Measurements from ENCODE around the gene NOP14.
"Not testable (repeated sequence)": the region's sequence is repeated elsewhere in the genome, so short reads cannot be mapped to it uniquely, and the experiment has no call there.

NOP14 gene

DNA sequence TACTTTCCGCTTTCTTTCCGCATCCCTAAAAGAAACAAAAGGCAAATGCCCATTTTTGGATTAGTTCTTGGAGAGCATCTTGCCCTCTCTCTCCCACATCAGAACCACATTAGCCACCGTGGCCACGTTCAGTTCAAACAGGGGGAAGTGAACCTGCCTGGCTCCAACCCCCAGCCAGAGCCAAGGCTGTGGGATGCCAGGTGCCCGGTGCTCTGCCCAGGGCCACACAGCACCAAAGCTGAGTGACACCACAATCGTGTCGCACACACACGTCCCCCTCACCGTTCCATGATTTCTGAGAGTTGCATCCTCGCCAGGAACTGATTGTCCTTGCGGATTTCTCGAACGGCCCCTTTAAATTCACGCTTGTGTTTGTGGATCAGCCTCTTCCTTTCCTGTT, 24.3 kb downstream of the NOP14 start:
- no peak for TF ChIP-seq TAF1 (IDR thresholded peaks at IDR 0.05; ENCODE audit: borderline replicate concordance, low read depth, low read length)
- peak; percentile 11; the same call in 1 of the 2 replicates for TF ChIP-seq POLR2A (IDR thresholded peaks at IDR 0.05; ENCODE audit: low read depth, low read length)
- TF ChIP-seq POLR2AphosphoS5 (IDR thresholded peaks at IDR 0.05; ENCODE audit: low read depth, low read length): 0 out of 2 replicates have a peak, but pooled peaks have one; percentile 31
- DNase-seq (ENCODE audit: insufficient read length): no peak
- no peak for FAIRE-seq

DNA sequence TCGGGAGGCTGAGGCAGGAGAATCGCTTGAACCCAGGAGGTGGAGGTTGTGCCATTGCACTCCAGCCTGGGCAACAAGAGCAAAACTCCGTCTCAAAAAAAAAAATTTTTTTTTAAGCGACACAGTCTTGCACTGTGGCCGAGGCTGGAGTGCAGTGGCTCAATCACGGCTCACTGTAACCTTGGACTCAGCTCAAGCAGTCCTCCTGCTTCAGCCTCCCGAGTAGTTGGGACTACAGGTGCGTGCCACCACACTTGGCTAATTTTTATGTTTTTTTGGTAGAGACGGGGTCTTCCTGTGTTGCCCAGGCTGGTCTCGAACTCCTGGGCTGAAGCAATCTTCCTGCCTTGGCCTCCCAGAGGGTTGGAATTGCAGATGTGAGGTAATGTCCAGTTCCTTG, 24.8 kb downstream of the NOP14 start:
- 0 out of 2 replicates have a peak, but pooled peaks have one; percentile 5 for TF ChIP-seq POLR2A (IDR thresholded peaks at IDR 0.05; ENCODE audit: low read depth, low read length)
- not testable (repeated sequence) for FAIRE-seq; DNase-seq (ENCODE audit: insufficient read length)

DNA sequence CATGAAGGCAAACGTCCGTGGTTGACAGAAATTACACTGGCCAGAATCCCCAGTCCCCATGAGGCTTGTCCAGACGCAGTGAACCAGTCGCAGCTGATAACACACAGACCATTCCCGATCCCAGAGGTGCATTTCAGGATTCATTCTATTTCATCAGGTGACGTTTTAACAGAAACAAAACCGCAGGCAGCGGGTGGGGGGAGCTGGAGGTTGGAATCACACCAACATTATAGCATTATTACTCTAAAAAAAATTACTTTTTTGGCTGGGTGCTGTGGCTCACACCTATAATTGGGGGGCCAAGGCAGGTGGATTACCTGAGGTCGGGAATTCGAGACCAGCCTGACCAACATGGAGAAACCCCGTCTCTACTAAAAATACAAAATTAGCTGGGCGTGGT, 25.2 kb downstream of the NOP14 start:
- FAIRE-seq (no peak), DNase-seq (ENCODE audit: insufficient read length) (no peak)
- TF ChIP-seq POLR2A (IDR thresholded peaks at IDR 0.05; ENCODE audit: low read depth, low read length): no peak
- TF ChIP-seq POLR2AphosphoS5 (IDR thresholded peaks at IDR 0.05; ENCODE audit: low read depth, low read length): no peak

DNA sequence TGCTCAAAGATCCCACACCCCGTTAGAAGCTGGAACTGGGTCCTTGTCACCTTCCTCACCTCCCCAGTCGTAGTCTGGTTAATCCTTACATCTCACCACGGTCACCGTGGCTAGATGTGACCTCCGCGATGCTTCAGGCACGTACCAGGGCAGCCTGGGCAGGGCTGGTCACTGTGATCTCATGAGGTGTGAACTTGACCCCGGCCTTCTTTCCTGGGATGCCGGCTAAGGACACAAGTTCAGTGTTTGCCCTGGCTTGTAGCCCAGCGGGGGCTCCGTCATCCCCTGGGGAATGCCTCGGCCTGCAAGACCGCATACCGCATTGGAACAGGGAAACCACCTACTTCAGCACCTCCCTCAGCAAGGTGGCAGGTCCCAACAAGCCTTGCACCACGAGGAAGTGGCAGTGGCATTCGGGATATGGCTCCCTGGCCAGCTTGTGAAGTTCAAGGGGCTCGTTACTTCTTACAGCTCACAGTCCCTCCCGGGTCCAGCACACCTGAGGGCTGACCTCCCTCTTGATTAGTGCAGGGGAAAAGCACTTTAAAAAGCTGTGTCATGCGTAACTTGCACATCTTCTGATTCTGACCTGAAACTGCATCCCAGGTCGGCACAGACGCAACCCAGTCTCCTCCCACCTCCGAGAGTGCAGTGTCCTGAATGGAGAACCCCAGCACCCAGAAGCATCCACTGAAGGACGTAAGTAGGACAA, 25.9 kb downstream of the NOP14 start:
- TF ChIP-seq TAF1 (IDR thresholded peaks at IDR 0.05; ENCODE audit: borderline replicate concordance, low read depth, low read length) (peak; percentile 19; the same call in 1 of the 2 replicates), POLR2AphosphoS5 (IDR thresholded peaks at IDR 0.05; ENCODE audit: low read depth, low read length) (peak; percentile 89), POLR2A (IDR thresholded peaks at IDR 0.05; ENCODE audit: low read depth, low read length) (peak; percentile 76)
- FAIRE-seq (no peak), DNase-seq (ENCODE audit: insufficient read length) (no peak)

DNA sequence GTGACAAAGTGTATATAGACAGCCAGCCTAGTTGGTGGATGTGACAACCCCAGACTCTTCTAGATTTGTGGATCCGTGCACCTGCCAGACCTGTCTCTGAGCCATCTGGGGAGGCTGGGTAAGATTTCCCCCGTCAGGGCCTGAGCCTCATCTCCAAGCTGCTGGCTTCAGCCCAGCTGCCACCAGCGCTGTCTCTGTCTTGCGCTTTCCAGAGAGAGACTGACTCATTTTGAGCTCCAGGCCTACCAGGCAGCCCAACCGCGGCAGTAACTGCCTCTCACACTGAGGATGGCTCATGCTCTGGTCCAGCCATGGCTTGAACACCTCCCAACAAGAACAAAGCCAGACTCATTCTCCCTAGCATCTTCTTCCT, 26.4 kb downstream of the NOP14 start:
- TF ChIP-seq POLR2A (IDR thresholded peaks at IDR 0.05; ENCODE audit: low read depth, low read length) (peak; percentile 11; the same call in 1 of the 2 replicates), POLR2AphosphoS5 (IDR thresholded peaks at IDR 0.05; ENCODE audit: low read depth, low read length) (no peak; the same call in 1 of the 2 replicates)
- DNase-seq (ENCODE audit: insufficient read length): no peak
- FAIRE-seq: peak; percentile 96

DNA sequence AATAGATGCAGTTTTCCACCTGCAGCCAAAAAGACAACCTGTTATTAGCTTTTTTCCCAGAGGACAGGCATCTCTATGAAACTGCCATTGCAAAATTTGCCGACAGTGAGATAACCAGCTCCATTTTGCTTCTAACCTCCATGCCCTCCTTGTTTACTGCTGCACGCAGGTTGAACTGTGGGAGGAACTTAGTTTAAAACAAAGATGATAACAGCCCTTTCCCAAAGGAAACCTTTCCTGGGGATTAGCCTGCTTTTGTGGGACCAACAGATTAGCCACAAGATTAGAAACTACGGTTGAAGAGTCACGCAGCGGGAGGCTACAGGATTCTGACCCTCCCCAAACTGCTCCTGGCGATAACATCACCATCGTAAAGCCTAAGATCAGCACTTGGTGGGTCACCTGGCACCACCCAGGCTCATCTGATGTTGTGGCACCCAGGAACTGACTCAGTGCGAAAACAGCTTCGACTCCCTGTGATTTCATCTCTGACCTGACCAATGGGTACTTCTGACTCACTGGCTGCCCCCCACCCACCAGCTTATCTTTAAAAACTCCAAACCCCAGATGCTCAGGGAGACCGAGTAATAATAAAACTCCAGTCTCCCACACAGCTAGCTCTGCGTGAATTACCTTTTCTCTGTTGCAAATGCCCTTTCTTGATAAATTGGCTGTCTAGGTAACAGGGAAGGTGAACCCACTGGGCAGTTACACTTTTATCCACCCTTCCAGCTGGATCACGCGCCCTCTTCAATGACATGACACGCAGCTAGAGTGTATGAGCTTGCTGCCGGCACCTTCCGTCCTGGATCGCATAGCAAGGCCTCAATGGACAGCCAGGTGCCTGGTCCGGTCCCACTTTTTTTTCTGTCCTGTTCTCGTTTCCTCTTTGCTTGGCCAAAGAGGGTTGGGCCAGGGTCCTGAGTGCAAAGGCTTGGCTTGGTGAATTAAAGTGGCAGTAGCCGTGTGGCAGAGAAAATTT, 27.2 kb downstream of the NOP14 start:
- DNase-seq (ENCODE audit: insufficient read length) (no peak), FAIRE-seq (peak; percentile 86)
- TF ChIP-seq TAF1 (IDR thresholded peaks at IDR 0.05; ENCODE audit: borderline replicate concordance, low read depth, low read length): no peak
- TF ChIP-seq POLR2AphosphoS5 (IDR thresholded peaks at IDR 0.05; ENCODE audit: low read depth, low read length): peak; percentile 66; the same call in 1 of the 2 replicates
- peak; percentile 58 for TF ChIP-seq POLR2A (IDR thresholded peaks at IDR 0.05; ENCODE audit: low read depth, low read length)

DNA sequence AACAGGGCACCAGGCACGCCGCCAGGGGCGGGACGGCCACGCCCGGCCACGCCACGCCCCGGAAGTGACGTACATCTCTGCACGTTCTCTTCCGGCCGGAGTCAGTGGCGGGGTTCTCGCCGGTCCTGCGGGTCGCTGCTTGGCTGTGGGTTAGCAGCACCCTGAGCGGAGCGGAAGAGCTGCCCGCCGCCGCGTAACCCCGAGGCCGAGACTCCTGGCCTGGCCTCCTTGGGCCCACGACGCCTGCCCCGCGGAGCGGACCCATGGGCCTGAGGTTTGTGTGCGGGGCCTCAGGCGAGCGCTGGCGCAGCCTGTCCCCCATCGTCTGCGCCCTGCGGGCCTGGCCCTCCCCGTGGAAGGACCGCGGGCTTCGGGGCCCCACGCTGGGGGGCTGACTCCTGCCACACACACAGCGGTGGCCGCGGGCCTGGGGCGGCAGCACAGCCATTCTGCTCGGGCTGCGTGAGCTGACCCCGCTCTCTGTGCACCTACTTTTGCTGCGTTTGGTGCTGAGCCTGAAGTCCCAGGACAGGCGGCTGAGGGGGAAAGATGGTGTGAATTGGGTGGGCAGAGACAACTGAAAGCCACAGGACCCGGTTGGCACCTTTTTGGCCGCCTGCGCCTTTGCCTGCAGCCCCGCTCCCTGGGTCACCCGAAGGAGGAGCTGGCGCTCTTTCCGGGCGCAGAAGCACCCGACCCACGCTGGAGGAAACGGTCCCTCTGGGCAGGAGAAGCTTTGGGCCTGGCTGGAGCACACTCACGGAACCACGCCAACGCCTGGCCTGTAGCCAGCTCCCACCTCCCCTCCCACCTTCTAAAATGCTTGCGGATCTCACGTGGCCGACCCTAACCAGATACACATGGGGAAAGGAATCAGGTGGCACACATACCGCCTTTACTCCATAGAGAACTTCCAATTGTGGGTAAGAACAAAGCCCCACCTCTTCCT, 28.1 kb downstream of the NOP14 start:
- DNase-seq (ENCODE audit: insufficient read length) (peak; percentile 85), FAIRE-seq (peak; percentile 97)
- TF ChIP-seq TAF1 (IDR thresholded peaks at IDR 0.05; ENCODE audit: borderline replicate concordance, low read depth, low read length) (peak; percentile 83), POLR2A (IDR thresholded peaks at IDR 0.05; ENCODE audit: low read depth, low read length) (peak; percentile 94), POLR2AphosphoS5 (IDR thresholded peaks at IDR 0.05; ENCODE audit: low read depth, low read length) (peak; percentile 84)

DNA sequence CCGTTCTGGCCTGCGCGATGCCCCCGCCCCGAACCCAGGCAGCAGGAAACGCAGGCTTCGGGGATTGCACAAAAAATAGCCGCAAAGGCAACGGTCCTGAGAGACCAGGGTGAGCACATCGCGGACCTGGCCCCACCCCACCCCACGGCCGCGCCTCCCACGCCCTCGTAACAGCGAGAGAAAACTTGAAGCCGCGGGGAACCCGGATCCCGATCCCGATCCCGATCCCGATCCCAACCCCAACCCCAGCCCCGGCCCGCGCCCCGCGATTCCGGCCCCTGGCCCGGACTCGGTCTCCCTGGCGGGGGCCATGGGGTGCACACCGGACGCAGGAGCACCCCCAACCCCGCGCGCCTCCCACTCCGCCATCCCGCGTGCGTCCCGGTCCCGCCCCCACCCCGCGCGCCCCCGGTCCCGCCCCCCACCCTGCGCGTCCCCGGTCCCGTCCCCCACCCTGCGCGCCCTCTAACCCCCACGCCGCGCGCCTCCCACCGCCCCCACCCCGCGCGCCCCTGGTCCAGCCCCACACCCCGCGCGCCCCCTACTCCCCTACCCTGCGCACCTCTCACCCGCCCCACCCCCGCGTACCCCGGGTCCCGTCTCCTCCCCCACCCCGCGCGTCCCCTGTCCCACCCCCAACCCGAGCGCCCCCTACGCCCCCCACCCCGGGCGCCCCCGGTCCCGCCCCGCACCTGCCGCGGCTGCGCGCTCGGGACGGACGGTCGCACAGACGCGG, 29.0 kb downstream of the NOP14 start:
- no peak for DNase-seq (ENCODE audit: insufficient read length)
- peak; percentile 53 for FAIRE-seq
- no peak for TF ChIP-seq POLR2A (IDR thresholded peaks at IDR 0.05; ENCODE audit: low read depth, low read length)
- no peak for TF ChIP-seq TAF1 (IDR thresholded peaks at IDR 0.05; ENCODE audit: borderline replicate concordance, low read depth, low read length)
- no peak for TF ChIP-seq POLR2AphosphoS5 (IDR thresholded peaks at IDR 0.05; ENCODE audit: low read depth, low read length)

DNA sequence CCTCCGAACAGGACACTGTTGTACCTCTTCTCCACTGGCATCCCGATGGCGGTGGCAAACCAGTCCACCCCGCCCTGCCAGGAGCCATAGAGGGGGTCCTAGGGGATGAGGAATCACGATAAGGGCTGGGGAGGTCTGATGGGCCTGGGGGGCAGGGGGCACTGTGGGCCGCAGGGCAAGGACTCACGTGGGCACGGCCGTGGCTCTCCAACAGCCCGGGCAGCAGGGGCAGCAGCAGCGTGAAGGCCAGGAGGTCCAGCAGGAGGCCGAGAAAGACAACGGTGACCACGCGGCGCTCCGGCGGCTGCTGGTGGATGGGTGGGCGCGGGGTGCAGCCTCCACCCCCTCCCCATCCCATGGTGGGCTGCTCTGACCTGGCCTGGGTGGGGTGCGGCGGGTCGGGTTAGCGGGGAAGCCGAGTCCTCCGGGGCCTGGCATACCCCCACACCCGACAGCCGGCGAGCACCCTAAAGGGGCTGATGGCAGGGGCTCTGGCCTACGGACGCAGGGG, 29.6 kb downstream of the NOP14 start:
- DNase-seq (ENCODE audit: insufficient read length) (no peak), FAIRE-seq (no peak)
- peak; percentile 45; the same call in 1 of the 2 replicates for TF ChIP-seq POLR2A (IDR thresholded peaks at IDR 0.05; ENCODE audit: low read depth, low read length)
- no peak for TF ChIP-seq TAF1 (IDR thresholded peaks at IDR 0.05; ENCODE audit: borderline replicate concordance, low read depth, low read length)
- TF ChIP-seq POLR2AphosphoS5 (IDR thresholded peaks at IDR 0.05; ENCODE audit: low read depth, low read length): no peak

DNA sequence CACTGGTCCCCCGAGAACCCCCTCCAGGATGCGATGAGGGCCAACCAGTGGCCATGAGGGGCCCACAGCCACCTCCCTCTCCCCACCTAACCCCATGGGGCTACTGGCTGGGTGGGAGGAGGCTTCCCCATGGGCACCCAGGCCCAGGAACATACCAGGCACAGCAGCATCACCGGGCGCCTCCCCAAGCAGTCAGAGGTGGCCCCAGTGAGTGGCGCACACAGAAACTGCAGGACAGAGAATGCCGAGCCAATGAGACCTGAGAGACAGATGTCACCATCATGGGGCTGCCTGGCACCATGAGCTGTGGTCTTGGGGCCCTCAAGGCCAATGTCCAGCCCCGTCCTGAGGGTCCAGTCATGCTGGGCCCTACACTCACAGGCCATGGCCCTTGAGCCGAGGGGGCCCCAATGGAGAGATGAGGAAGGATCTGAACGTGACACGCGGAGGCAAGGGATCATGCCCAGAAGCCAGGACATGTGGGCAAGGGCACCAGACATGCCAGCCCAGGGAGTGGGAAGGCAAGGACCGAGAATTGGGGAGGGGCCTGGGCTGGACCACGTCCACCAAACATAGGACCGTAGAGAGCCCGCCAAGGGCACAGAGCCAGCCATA, 30.1 kb downstream of the NOP14 start:
- no peak for FAIRE-seq
- TF ChIP-seq TAF1 (IDR thresholded peaks at IDR 0.05; ENCODE audit: borderline replicate concordance, low read depth, low read length) (no peak), POLR2A (IDR thresholded peaks at IDR 0.05; ENCODE audit: low read depth, low read length) (no peak)
- DNase-seq (ENCODE audit: insufficient read length): no peak

Data from GM12892 (cell line).